ENCODE results near the gene MAGEA11.
"Not testable (repeated sequence)": the region's sequence is repeated elsewhere in the genome, so short reads cannot be mapped to it uniquely, and the experiment has no call there.

MAGEA11 gene

GRCh38 chrX:149711545-149712236 lies at the start of gene MAGEA11:
MAGEA11 (plus strand) TSS chrX:149712060; CDS start chrX:149713160, 1,100 bp downstream.
- DNase-seq: no peak

DNA sequence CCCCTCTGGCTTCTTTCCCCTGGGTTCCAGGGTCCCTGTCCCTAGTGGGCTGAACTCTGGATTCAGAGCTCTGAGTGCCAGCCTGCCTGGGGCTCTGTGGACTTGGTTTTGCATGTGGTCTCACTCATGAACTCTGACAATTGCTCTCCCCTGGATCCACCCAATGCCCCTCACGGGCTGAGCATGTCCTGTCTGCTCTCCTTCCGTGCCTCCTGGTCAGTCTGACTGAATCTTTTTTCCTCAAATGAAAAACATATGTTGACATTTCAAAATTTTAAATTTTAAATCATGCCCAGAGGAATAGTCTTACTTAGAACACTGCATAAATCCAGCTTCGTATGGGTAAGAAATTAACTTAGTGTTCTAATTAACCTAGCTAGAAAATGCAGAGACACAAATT lies 36.8 kb upstream of the MAGEA11 start:
- not testable (repeated sequence) for DNase-seq

- not testable (repeated sequence) for DNase-seq
Measured at GRCh38 chrX:149675554-149675953, 36.3 kb upstream of the MAGEA11 start.

- DNase-seq: not testable (repeated sequence)
Measured at GRCh38 chrX:149679164-149679678, 32.6 kb upstream of the MAGEA11 start.

GRCh38 chrX:149681182-149681581 lies 30.7 kb upstream of the MAGEA11 start:
- DNase-seq: no peak

GRCh38 chrX:149682031-149682430 lies 29.8 kb upstream of the MAGEA11 start:
- DNase-seq: no peak

DNA sequence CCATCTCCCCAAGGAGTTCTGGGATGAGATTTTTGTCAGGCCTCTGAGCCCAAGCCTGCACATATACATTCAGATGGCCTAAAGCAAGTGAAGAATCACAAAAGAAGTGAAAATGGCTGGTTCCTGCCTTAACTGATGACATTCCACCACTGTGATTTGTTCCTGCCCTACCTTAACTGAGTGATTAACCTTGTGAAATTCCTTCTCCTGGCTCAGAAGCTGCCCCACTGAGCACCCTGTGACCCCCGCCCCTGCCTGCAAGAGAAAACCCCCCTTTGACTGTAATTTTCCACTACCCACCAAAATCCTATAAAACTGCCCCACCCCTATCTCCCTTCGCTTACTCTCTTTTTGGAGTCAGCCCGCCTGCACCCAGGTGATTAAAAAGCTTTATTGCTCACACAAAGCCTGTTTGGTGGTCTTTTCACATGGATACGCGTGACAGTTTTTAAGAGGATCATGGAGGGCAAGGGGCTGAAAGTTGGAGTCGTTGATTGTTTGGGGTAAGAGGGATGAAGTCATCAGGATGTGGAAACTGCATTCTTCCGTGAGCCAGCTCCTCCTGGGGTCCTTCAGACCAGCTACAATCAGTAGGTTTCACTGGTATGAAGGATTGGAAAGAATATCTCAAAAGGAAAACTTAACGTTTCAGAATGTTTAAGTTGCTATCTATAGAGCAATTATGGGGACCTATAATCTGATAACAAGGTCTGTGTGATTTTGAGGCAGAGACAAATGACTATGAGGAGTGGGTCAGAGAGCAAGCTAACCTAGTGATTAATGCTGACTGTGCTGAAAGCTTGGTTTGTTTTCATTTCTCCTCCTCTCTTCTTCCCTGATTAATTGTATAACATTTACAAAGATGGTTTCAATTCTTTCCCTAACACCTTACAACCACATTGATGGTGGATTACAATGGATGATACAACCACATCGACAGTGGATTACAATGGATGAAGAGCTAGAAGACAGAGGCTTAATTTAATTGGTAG lies 28.6 kb upstream of the MAGEA11 start:
- DNase-seq: no peak

DNA sequence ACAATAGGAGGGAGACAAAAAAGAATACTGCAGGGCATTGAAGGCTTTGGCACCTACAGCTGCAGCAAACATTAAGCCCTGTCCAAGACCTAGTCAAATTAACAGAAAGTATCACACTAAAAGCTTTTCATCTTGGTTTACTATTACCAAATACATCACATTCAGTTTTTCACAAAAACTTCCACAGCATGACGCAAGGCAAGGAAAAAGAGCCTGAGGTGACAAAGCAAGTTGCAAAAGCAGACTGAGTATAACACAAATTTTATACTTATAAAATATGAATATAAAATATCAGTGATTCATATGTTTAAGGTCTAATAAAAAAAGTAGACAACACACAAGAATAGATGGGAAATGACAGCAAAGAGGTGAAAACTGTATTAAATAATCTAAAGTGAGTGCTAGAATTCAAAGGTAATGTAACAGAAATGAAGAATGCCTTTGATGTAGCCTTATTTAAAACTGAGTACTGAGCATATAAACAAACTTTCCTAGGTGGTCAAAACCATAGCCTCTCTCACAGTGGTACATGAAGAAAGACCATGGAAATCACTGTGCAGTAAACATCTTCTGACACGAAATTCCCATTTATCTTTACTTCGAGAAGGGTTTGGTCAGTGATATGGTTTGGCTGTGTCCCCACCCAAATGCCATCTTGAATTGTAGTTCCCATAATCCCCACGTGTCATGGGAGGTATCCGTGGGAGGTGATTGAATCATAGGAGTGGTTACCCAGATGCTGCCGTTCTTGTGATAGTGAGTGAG lies 27.7 kb upstream of the MAGEA11 start:
- DNase-seq: no peak

GRCh38 chrX:149687991-149688390 lies 23.9 kb upstream of the MAGEA11 start:
- DNase-seq: no peak

DNA sequence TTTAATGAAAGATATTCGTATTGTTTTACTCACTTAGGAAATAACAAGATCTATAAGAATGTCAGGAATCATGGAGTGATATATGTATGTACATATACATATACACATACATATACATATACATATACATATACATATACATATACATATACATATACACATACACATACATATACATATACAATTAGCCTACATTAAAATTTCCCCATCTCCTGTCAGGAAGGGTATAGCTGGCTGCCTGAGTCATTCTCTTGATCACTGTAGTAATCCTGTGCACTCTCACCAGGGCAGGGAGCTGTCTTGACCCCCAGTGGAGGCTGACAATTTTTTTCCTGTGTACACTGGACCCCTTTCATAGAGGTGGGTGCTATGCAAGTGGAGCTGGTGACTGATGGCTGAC lies 23.3 kb upstream of the MAGEA11 start:
- DNase-seq: no peak

DNA sequence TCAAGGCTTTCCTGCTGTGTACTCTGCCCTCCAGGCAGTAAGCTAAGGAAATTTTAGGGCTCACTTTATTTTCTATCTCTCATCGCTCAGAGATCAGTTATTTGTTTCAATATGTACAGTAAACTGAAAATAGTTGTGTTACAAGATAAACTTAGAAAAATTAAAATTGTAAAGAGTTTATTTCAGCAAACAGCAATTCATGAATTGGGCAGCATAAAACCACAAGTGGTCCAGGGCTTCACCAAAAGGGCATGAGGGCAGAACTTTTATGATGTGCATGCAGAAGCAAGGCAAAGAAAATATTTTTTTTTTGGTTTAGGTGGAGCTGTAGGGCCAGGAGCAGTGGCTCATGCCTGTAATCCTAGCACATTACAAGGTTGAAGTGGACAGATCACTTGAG lies 20.1 kb upstream of the MAGEA11 start:
- no peak for DNase-seq

GRCh38 chrX:149692686-149693272 lies 19.1 kb upstream of the MAGEA11 start:
- DNase-seq: not testable (repeated sequence)

DNA sequence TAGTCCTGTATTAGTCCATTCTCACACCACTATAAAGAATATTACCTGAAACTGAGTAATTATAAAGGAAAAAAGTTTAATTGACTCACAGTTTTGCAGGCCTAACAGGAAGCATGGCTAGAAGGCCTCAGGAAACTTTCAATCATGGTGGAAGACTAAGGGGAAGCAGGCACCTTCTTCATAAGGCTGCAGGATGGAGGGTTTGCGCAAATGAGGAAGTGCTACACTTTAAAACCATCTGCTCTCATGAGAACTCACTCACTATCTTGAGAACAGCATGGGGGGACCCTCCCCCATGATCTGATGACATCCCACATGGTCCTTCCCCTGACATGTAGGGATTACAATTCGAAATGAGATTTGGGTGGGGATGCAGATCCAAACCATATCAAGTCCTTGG lies 12.1 kb upstream of the MAGEA11 start:
- no peak for DNase-seq

GRCh38 chrX:149704664-149705063 lies 7.2 kb upstream of the MAGEA11 start:
- no peak for DNase-seq

GRCh38 chrX:149707147-149707901 lies 4.5 kb upstream of the MAGEA11 start:
- no peak for DNase-seq

DNA sequence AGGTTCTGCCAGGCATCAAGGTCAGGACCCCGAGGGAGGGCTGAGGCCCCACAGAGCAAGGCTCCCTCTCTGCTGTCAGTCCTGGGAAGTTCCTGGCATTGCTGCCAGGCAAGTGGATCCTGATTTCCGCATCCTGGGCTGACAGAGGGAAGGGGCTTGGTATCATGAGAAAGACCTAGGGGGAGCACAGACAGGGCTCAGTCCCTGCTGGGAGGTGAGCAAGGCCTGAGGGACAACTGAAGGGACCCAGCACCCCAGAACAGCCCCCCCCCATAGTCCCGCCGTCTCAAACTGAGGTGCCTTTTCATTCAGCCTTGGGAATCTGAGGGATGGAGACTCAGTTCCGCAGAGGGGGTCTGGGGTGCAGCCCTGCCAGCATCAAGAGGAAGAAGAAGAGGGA lies 971 bp downstream of the MAGEA11 start:
- DNase-seq: no peak

DNA sequence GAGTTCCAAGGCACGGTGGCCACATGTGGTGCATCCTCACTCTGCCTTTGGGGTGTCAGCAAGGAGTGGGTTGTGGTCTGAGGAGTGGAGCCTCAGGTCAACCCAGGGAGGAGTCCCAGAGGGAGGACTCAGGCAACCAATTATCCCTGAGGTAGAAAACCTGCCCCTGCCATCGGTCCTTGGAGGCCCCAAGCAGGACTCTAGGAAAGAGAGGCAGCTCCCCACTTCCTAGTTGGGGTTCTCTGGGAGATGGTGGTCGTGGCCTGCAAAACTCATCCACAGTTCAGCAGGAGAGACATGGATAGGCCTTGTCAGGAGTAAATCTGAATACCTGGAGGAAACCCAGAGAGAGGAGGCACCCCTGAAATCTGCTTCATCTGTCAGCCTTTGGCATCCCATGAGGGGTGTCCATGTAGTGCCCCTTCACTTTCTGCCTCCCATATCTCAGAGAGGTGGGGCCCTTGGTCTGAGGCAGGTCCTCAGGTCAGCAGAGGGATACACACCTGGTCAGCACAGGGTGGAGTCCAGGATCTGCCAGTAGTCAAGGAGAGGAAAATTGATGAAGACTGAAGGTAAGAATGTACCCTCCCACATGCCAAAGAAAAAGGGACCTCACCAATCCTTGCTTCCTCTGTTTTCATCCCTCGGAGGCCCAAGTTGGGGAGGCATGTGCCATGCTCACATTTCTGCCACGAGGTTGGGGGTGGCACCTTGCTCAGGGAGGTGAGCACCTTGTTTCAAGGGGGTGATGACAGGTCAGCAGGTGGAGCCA lies 1.6 kb downstream of the MAGEA11 start:
- no peak for DNase-seq

- no peak for DNase-seq
Measured at GRCh38 chrX:149715468-149715867, 3.6 kb downstream of the MAGEA11 start.

DNA sequence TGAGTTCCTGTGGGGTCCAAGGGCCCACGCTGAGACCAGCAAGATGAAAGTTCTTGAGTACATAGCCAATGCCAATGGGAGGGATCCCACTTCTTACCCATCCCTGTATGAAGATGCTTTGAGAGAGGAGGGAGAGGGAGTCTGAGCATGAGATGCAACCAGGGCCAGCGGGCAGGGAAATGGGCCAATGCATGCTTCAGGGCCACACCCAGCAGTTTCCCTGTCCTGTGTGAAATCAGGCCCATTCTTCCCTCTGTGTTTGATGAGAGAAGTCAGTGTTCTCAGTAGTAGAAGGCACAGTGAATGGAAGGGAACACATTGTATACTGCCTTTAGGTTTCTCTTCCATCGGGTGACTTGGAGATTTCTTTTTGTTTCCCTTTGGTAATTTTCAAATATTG lies 4.8 kb downstream of the MAGEA11 start:
- no peak for DNase-seq

GRCh38 chrX:149717803-149718202 lies 5.9 kb downstream of the MAGEA11 start:
- no peak for DNase-seq

DNA sequence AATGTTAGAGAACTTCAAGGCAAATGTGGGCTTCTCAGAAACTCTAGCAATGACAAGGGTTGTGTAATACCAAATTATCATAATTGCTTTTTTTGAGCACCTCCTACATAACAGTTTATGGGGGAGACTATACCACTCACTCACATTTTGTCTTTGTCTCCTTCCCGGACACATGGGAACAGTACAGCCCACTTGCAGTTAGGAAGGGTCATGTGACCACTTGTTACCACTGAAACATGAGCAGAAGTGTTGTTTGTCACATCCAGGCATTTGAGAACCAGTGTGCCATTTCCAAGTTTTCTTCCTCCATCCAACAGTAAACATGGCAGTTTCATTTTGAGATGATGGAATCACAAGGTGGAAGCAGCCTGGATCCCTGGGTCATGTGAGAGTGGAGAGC lies 6.9 kb downstream of the MAGEA11 start:
- no peak for DNase-seq

Data from suppressor macrophage treated with lipopolysaccharide for 4 hours (primary cell).